GM12801 (cell line): Measurements from ENCODE around the gene MRGPRG.

Experiments
- TF ChIP-seq, protein P1 (sequence below): IDR thresholded peaks from one replicate; pipeline ENCODE4 v1.5.1; 2011; ENCODE audit warnings: control low read depth; ENCODE audit not compliant: insufficient read length; ENCODE audit errors: extremely low read depth

MRGPRG gene

DNA sequence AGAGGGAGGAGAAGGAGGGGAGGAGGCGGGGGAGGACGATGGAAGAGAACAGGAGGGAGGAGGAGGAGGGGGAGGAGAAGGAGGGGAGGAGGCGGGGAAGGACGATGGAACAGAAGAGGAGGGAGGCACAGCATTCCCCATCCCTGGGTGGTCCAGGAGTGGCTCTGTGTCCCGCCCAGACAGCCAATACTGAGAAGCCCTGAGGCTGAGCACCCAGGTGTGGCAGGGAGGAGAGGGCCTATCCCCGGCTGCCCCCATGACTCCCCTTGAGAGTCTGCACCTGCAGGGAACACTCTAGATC lies 12.9 kb upstream of the MRGPRG start:
- TF ChIP-seq, protein P1, sequence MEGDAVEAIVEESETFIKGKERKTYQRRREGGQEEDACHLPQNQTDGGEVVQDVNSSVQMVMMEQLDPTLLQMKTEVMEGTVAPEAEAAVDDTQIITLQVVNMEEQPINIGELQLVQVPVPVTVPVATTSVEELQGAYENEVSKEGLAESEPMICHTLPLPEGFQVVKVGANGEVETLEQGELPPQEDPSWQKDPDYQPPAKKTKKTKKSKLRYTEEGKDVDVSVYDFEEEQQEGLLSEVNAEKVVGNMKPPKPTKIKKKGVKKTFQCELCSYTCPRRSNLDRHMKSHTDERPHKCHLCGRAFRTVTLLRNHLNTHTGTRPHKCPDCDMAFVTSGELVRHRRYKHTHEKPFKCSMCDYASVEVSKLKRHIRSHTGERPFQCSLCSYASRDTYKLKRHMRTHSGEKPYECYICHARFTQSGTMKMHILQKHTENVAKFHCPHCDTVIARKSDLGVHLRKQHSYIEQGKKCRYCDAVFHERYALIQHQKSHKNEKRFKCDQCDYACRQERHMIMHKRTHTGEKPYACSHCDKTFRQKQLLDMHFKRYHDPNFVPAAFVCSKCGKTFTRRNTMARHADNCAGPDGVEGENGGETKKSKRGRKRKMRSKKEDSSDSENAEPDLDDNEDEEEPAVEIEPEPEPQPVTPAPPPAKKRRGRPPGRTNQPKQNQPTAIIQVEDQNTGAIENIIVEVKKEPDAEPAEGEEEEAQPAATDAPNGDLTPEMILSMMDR = no peak

DNA sequence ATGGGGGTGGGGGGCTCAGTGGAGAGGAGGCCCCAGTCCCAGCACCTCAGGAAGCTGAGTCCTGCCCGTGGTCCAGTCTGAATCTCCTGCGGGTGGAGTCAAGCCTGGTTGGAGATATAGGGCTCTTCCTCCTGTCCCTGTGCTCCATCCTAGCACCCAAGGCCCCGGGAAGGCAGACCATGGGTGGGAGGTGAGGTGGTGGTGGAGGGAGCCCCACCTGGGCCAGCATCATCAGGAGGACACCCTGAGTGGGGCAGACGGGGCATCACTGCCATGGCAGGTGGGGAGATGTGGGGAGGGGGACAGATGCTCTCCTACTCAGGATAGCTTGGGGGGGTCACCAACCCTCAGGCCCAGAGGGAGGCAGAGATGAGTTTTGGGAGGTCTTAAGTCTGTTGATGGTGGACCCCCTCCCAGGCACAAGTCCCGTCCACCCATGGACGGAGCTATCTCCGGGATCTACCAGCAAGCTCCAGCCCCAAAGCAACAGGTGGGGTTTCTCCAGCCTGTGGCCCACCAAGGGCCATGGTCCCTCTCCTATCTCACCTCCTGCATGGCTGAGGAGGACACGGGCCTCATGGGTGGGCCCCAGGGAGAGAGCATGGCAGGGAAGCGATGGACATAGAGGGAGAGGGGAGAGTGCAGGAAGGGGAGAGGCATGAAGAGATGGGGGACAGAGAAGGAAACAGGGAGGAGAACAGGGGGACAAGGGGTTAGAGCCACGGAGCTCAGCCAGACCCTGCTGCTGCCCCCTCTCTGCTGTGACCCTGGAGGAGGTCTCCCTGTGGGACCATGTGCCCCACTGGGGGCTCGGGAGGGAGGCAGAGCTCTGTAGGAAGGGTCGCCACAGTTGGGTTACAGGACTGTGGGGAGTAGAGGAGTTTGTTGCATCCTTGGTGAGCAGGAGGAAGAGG lies 12.3 kb upstream of the MRGPRG start:
- TF ChIP-seq, protein P1 = no peak

DNA sequence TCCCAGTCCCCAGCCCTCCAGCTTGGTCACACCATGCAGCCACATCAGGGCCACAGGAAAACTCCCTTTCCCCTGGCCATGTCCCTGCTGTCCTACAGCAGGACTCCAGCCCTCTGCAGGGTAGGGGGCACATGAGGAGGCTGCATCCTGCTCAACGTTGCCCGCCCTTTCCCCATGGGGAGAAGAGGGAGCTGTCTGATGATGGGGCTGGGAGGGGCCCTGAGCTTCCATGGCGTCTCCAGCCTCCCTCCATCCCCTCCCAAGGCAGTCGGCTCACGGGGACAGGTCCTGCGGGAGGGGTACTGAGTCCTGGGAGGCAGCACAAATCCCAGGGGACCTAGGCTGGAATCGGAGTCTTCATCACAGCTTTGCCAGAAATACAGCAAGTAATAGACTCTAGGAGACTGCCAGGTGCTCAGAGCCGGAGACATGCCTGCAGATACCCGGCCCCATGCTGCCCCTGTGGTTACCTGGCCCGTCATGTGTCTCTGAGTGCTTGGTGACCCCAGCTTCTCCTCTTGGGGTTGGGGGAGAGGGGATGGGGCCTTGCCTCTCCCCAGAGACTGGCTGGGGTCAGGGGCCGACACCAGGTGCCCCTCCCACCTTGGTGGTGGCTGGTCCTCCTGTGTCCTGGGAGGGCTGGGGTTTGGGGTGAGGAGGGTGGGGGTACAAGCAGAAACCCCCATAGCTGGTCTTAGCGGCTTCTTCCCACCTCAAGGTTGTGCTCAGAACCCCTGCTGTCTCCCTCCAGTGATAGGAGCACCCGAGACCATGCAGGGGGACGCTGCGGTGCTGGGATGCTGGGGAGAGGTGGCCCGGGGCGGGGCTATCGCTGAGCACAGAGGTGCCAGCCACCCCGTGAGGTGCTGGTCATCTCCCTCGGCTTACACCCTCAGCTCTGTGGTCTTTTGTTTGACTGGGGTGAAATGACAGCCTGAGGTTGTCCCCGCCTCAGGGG lies 11.3 kb upstream of the MRGPRG start:
- TF ChIP-seq, protein P1 = no peak

DNA sequence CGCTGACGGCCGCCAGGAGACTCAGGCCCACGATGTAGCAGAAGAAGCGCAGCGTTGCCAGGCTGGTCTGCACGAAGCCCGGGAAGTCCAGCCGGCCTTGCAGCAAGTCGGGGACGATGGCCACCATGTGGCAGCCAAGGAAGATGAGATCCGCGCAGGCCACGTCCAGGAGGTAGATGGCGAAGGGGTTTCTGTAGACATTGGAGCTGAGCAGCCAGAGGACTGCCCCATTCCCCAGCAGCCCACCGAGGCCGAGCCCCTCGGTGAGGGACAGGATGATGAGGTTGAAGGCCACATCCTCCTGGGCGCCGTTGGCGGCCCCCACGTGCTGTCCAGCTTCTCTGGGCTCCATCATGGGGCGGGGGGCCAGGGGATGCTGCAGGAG lies 9.8 kb upstream of the MRGPRG start:
- TF ChIP-seq, protein P1 = no peak

DNA sequence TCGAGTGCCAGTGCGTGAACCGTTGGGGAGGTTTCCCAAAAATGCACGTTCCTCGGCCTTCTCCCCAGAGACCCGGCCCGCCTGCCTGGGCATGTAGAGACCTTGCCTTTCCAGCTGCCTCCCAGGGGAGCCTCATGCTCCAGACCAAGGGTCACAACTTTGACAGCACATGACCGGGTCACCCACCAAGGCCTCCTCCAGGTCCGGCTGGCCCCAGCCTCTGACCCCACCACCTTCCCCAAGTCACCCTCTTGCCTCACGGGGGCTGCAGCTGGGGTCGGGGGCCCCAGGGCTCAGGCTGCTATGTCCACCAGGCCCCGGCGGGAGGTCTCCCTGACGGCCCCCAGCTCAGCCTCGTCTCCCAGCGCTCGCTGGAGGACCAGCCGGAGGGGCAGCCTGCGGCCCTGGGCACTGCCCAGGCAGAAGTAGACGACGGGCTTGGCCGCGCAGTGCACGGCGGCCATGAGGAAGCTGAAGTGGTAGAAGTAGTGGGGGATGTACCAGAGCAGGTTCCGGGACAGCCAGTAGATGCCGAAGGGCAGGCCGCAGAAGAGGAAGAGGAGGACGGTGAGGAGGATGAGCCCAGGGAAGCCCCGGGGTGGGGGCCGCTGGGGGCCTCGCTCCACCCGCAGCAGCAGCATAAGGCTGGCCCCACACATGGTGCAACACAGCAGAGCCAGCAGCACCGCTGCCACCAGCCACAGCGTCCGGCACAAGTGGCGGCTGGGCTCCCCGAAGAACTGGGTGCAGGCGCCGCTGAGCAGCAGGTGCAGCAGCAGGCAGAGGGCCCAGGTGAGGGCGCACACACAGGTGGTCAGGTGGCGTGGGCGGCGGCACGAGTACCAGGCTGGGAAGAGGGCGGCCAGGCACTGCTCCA lies 9.2 kb upstream of the MRGPRG start:
- TF ChIP-seq, protein P1 = no peak

DNA sequence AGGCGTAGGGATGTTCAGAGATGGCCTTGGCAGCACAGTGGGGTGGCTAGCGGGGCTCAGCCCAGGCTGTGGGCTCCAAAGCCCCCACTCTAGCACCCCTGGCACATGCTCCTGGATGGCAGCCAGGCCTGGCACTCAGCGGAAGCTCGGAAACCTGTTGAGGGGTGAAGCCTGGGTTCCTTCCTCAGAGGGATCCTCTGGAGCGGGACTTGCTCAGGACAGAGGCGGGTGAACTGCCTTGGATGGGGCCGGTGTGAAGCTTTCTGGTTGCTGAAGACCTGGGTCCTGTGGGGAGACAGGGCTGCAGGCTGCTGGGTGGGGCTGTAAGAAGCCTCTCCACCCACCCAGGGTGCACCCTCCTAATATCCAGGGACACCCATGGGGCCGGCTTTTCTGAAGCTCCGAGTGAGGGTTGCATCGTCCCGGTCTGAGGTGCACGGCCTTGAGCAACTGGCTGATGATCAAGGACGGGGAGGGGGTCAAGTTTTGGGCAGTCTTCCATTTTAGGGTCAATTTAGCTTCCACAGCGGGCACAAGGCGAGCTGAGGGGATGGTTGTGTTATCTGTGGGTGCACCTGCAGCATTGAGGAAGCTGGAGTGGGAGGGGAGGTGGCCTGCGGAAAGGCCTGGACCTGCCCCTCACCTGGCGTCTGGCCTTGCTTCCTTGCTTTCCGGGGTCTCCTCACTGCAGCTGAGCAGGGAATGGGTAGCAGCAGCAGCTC lies 8.4 kb upstream of the MRGPRG start:
- TF ChIP-seq, protein P1 = no peak
